ENCODE results near the gene SRBD1.

- no peak for TF ChIP-seq CTCF (conservative IDR thresholded peaks at IDR 0.05 in 1 of 2, IDR thresholded peaks at IDR 0.05 in 1 of 2; ENCODE audit: low read depth in 1 of 2, low read length in 2 of 2)
- no peak for TF ChIP-seq EZH2 (IDR thresholded peaks at IDR 0.05; ENCODE audit: low read length, missing control alignments)
Measured at GRCh38 chr2:45415534-45416123, 195.4 kb downstream of the SRBD1 start.

Measured in fibroblast of lung (primary cell).